GM12878 (cell line): ENCODE data around the gene TEC.

Experiments
- KDM1A ChIP-seq: fragments of 200-600 bp; sonication (generic); IDR thresholded peaks from 2 replicates; pipeline ENCODE4 v1.6.1; 2016; ENCODE audit warnings: borderline replicate concordance
- NFIC ChIP-seq: IDR thresholded peaks from 2 replicates; pipeline ENCODE4 v1.6.1; 2012; ENCODE audit warnings: low read depth, mild to moderate bottlenecking, inconsistent platforms, low read length, moderate library complexity
- NR2C2 ChIP-seq: IDR thresholded peaks from 2 replicates; pipeline ENCODE4 v1.6.1; 2011; ENCODE audit warnings: borderline replicate concordance, low read depth; ENCODE audit not compliant: control insufficient read depth, insufficient read length
- RCOR1 ChIP-seq: conservative IDR thresholded peaks from 2 replicates; pipeline ENCODE4 v1.6.1; 2012; ENCODE audit warnings: low read depth, low read length, improper control_type of control experiment
- RELA ChIP-seq: fragments of 450-650 bp; IDR thresholded peaks from 2 replicates; pipeline ENCODE4 v1.8.0; 2014; ENCODE audit warnings: borderline replicate concordance; ENCODE audit not compliant: partially characterized antibody
- SPI1 ChIP-seq: IDR thresholded peaks from 2 replicates; pipeline ENCODE4 v1.6.1; 2011; ENCODE audit warnings: low read depth, mild to moderate bottlenecking, low read length, moderate library complexity, borderline replicate concordance; ENCODE audit not compliant: insufficient read depth
- TF ChIP-seq, protein P1 (sequence below), 3 experiments: IDR thresholded peaks in 2 of 3; conservative IDR thresholded peaks in 1 of 3; 2 replicates each; pipeline ENCODE4 v1.5.1; 2011; ENCODE audit warnings: low read depth in 3 of 3, low read length in 3 of 3, mild to moderate bottlenecking in 3 of 3, control low read depth in 2 of 3, moderate library complexity in 2 of 3, inconsistent platforms in 1 of 3, mixed read lengths in 1 of 3; ENCODE audit not compliant: control insufficient read depth in 2 of 3, insufficient read depth in 1 of 3; ENCODE audit errors: extremely low read depth in 1 of 3

DNA sequence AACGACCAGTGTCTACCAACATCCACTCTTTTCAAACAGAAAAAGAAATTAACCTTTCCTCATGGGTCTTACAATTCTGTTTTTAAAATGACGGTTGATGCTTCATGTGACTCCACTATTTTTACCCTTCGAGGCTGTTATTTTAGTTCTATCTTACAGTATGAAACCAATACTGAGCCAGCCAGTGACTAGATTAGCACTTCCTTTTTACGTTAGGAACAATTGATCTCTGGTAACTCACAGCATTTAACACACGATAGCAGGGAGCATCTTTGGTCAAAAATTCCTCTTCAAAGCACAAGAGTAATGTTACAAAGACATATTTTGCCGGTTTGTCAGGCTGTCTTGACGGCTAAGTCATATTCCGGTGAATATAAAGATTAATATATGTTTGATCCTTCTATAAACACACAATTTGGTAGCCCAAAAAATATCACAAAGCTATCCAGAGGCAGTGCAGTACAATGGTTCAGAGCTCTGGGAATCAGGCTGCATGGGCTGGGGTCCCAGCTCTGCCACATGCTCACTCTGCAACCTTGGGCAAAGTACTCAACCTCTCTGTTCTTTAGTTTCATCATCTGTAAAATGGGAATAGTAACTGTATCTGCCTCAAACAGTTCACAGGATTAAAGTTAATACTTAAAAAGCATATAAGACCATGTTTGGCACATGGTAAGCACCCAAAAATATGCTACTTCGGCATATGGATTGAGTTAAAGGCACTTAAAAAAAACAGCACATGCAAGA lies 72.7 kb downstream of the TEC start:
- TF ChIP-seq RCOR1 (no peak), RELA (no peak), NFIC (peak; percentile 94), SPI1 (peak; percentile 94), NR2C2 (no peak), KDM1A (0 out of 2 replicates have a peak, but pooled peaks have one; percentile 53)
- TF ChIP-seq, protein P1, sequence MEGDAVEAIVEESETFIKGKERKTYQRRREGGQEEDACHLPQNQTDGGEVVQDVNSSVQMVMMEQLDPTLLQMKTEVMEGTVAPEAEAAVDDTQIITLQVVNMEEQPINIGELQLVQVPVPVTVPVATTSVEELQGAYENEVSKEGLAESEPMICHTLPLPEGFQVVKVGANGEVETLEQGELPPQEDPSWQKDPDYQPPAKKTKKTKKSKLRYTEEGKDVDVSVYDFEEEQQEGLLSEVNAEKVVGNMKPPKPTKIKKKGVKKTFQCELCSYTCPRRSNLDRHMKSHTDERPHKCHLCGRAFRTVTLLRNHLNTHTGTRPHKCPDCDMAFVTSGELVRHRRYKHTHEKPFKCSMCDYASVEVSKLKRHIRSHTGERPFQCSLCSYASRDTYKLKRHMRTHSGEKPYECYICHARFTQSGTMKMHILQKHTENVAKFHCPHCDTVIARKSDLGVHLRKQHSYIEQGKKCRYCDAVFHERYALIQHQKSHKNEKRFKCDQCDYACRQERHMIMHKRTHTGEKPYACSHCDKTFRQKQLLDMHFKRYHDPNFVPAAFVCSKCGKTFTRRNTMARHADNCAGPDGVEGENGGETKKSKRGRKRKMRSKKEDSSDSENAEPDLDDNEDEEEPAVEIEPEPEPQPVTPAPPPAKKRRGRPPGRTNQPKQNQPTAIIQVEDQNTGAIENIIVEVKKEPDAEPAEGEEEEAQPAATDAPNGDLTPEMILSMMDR (IDR thresholded peaks at IDR 0.05 in 2 of 3, conservative IDR thresholded peaks at IDR 0.05 in 1 of 3; ENCODE audit: control insufficient read depth in 2 of 3, extremely low read depth in 1 of 3, insufficient read depth in 1 of 3, low read depth in 3 of 3, low read length in 3 of 3): no peak
